Nephron progenitor cell (in vitro differentiated cells): ENCODE data around the gene GRIK1.
"Not testable (repeated sequence)": the region's sequence is repeated elsewhere in the genome, so short reads cannot be mapped to it uniquely, and the experiment has no call there.

Source experiments
- DNase-seq: peaks from one replicate; pipeline ENCODE4 v3.0.0; 2021
- H3K27ac Mint-ChIP-seq: 2 replicates; pipeline ENCODE4 v1.8.0; 2021; ENCODE audit warnings: mild to moderate bottlenecking, moderate library complexity, mixed read lengths
- H3K27me3 Mint-ChIP-seq: 2 replicates; pipeline ENCODE4 v1.8.0; 2021; ENCODE audit warnings: mild to moderate bottlenecking, low read depth, mixed read lengths; ENCODE audit not compliant: poor library complexity
- H3K36me3 Mint-ChIP-seq: 2 replicates; pipeline ENCODE4 v1.8.0; 2021; ENCODE audit warnings: low read depth, mixed read lengths
- H3K4me1 Mint-ChIP-seq: 2 replicates; pipeline ENCODE4 v1.8.0; 2021; ENCODE audit warnings: mixed read lengths
- H3K4me3 Mint-ChIP-seq: 2 replicates; pipeline ENCODE4 v1.8.0; 2021; ENCODE audit warnings: mild to moderate bottlenecking, moderate library complexity, mixed read lengths
- H3K9me3 Mint-ChIP-seq: 2 replicates; pipeline ENCODE4 v1.8.0; 2021; ENCODE audit warnings: mild to moderate bottlenecking, moderate library complexity, mixed read lengths
- CTCF ChIP-seq: fragments of 200-600 bp; sonication (generic); IDR thresholded peaks from 2 replicates; pipeline ENCODE4 v1.5.0; 2021; ENCODE audit warnings: antibody characterized with exemption

The GRIK1 gene

GRCh38 chr21:29606613-29607012 lies 333.2 kb downstream of the GRIK1 start:
- no peak overlapping the region for H3K27ac Mint-ChIP-seq
- H3K4me1 Mint-ChIP-seq: no peaks in the 10 kb centered on the region
- no peaks in the 10 kb centered on the region for H3K27me3 Mint-ChIP-seq
- H3K36me3 Mint-ChIP-seq: no peaks in the 10 kb centered on the region
- H3K4me3 Mint-ChIP-seq: no peak overlapping the region
- no peaks in the 10 kb centered on the region for H3K9me3 Mint-ChIP-seq
- no peak for DNase-seq
- no peak for TF ChIP-seq CTCF

GRCh38 chr21:29605219-29605618 lies 334.6 kb downstream of the GRIK1 start:
- H3K27ac Mint-ChIP-seq, H3K4me1 Mint-ChIP-seq, H3K9me3 Mint-ChIP-seq, H3K36me3 Mint-ChIP-seq, DNase-seq, H3K4me3 Mint-ChIP-seq, H3K27me3 Mint-ChIP-seq: not testable (repeated sequence)

GRCh38 chr21:29604076-29604475 lies 335.7 kb downstream of the GRIK1 start:
- Mint-ChIP-seq H3K36me3 (no peaks in the 10 kb centered on the region), H3K4me3 (no peak overlapping the region), H3K27me3 (no peaks in the 10 kb centered on the region), H3K4me1 (no peaks in the 10 kb centered on the region), H3K9me3 (no peaks in the 10 kb centered on the region), H3K27ac (no peak overlapping the region)
- no peak for DNase-seq
- no peak for TF ChIP-seq CTCF

- H3K4me3 Mint-ChIP-seq: no peak overlapping the region
Measured at GRCh38 chr21:29601047-29601446, 338.7 kb downstream of the GRIK1 start.

GRCh38 chr21:29586696-29587095 lies 353.1 kb downstream of the GRIK1 start:
- Mint-ChIP-seq H3K4me1 (no peaks in the 10 kb centered on the region), H3K27ac (no peak overlapping the region), H3K27me3 (peaks cover 3% of the 10 kb centered on the region), H3K36me3 (no peaks in the 10 kb centered on the region), H3K9me3 (no peaks in the 10 kb centered on the region), H3K4me3 (no peak overlapping the region)
- no peak for TF ChIP-seq CTCF
- DNase-seq: no peak

More at GRCh38 chr21:29601047-29601446, 338.7 kb downstream of the GRIK1 start:
- DNase-seq: no peak
- Mint-ChIP-seq H3K27me3 (peaks cover 5% of the 10 kb centered on the region), H3K36me3 (no peaks in the 10 kb centered on the region), H3K4me1 (no peaks in the 10 kb centered on the region), H3K9me3 (no peaks in the 10 kb centered on the region), H3K27ac (no peak overlapping the region)
- TF ChIP-seq CTCF: no peak

GRCh38 chr21:29585462-29585861 lies 354.3 kb downstream of the GRIK1 start:
- no peak overlapping the region for H3K27ac Mint-ChIP-seq
- no peak for TF ChIP-seq CTCF

More at GRCh38 chr21:29585462-29585861, 354.3 kb downstream of the GRIK1 start:
- no peaks in the 10 kb centered on the region for H3K36me3 Mint-ChIP-seq
- H3K4me3 Mint-ChIP-seq: no peak overlapping the region
- H3K9me3 Mint-ChIP-seq: no peaks in the 10 kb centered on the region
- no peaks in the 10 kb centered on the region for H3K4me1 Mint-ChIP-seq
- DNase-seq: no peak
- no peaks in the 10 kb centered on the region for H3K27me3 Mint-ChIP-seq
